Colonic mucosa (tissue), 4 donors: ENCODE measurements around the gene AGBL1. TPM values are rescaled to one million over a fixed set of nuclear protein-coding genes. Genes with fewer than 3 reads are reported as not detected.

Experiments used
- DNase-seq: peaks from one replicate; pipeline ENCODE4 v3.0.0-alpha.2; 2020
- H3K27ac ChIP-seq: fragments of 200-600 bp; one replicate; pipeline ENCODE4 v1.8.0; 2021
- H3K27me3 ChIP-seq: fragments of 200-600 bp; one replicate; pipeline ENCODE4 v1.8.0; 2021
- H3K36me3 ChIP-seq: fragments of 200-600 bp; one replicate; pipeline ENCODE4 v1.8.0; 2021
- H3K4me1 ChIP-seq: fragments of 200-600 bp; one replicate; pipeline ENCODE4 v1.8.0; 2021; ENCODE audit warnings: mild to moderate bottlenecking
- H3K4me3 ChIP-seq: fragments of 200-600 bp; one replicate; pipeline ENCODE4 v1.8.0; 2021
- H3K9ac ChIP-seq, 2 donors: one replicate each; pipeline ENCODE4 v1.7.0; 2013; ENCODE audit warnings: control low read depth in 2 of 2, low read depth in 2 of 2, low read length in 2 of 2
- H3K9me3 ChIP-seq: fragments of 200-600 bp; one replicate; pipeline ENCODE4 v1.8.0; 2021
- intact Hi-C: fragments of 100-400 bp; cut with DNase I; formaldehyde crosslinking; loops from one replicate; pipeline ENCODE4 v1.14.1; 2022
- total RNA-seq, 2 donors: library from RNA; stranded (reverse); fragmentation: NEBNext Ultra II Directional in 1 of 2; extraction: Animal tissue kit (Norgen Biotek cat#: 25700) in 1 of 2; gene quantifications; one replicate each; pipeline ENCODE4 v1.2.1, GENCODE V29; 2021
- TF ChIP-seq, protein P1 (sequence below): fragments of 200-600 bp; IDR thresholded peaks from one replicate; pipeline ENCODE4 v1.8.0; 2022; ENCODE audit warnings: antibody characterized with exemption, mild to moderate bottlenecking
- donor health status: healthy.
- donor health status: DM: no; HTN: no; CAD: no.
- donor health status: DM: no; HTN: no; CAD: no.

The AGBL1 gene
- total RNA-seq, 2 donors from 2014 or later = 0.10 to 0.24 TPM

DNA sequence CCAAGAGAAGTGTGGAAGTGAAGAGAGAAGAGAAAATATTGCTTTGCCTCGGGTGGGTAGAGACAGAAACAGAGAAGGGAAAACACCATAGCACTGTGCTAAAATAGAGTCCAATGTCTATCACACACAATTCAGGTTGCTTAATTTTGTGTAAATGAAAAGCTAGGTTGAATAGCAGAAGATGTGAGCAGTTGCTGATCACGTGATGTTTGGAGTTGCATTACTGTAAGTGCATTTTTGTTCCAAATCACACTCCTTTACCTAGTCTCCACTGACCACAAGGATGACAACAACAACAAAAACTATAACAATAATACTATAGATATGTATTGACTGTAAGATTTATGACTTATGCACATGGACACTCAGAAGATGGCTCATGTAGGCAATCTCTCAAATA is 683.2 kb downstream of the AGBL1 start:
- H3K4me3 ChIP-seq = no peak overlapping the region
- intact Hi-C loops = no loop called here
- H3K9me3 ChIP-seq = no peaks in the 10 kb centered on the region
- H3K9ac ChIP-seq = no peak overlapping the region
- H3K4me1 ChIP-seq = no peaks in the 10 kb centered on the region
- no peaks in the 10 kb centered on the region for H3K36me3 ChIP-seq
- TF ChIP-seq, protein P1, sequence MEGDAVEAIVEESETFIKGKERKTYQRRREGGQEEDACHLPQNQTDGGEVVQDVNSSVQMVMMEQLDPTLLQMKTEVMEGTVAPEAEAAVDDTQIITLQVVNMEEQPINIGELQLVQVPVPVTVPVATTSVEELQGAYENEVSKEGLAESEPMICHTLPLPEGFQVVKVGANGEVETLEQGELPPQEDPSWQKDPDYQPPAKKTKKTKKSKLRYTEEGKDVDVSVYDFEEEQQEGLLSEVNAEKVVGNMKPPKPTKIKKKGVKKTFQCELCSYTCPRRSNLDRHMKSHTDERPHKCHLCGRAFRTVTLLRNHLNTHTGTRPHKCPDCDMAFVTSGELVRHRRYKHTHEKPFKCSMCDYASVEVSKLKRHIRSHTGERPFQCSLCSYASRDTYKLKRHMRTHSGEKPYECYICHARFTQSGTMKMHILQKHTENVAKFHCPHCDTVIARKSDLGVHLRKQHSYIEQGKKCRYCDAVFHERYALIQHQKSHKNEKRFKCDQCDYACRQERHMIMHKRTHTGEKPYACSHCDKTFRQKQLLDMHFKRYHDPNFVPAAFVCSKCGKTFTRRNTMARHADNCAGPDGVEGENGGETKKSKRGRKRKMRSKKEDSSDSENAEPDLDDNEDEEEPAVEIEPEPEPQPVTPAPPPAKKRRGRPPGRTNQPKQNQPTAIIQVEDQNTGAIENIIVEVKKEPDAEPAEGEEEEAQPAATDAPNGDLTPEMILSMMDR = no peak
- H3K27me3 ChIP-seq = no peaks in the 10 kb centered on the region
- no peak for DNase-seq
- no peak overlapping the region for H3K27ac ChIP-seq

DNA sequence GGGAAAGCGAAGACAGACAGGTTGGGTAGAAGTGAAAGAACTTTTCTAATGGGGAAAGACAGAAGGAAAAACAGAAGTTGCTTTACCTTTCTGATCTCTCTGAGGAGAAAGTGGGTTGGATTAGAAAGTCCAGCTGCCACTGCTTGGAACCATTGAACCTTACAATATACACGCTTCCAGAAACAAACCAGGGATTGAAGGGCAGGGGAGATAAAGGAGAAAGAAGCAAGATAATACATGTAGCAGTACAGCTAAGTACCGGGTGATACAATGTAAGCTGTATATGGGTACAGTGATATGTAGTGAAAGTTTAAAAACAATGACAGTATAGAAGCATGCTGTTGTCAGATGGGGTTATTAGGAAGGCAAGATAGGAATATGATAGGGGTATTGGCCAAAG is 684.4 kb downstream of the AGBL1 start:
- Histone ChIP-seq H3K4me1 (no peaks in the 10 kb centered on the region), H3K27ac (no peak overlapping the region), H3K4me3 (no peak overlapping the region), H3K9ac (no peak overlapping the region), H3K27me3 (no peaks in the 10 kb centered on the region), H3K36me3 (no peaks in the 10 kb centered on the region), H3K9me3 (no peaks in the 10 kb centered on the region)
- TF ChIP-seq, protein P1 = no peak
- intact Hi-C loops = no loop called here
- DNase-seq = no peak

DNA sequence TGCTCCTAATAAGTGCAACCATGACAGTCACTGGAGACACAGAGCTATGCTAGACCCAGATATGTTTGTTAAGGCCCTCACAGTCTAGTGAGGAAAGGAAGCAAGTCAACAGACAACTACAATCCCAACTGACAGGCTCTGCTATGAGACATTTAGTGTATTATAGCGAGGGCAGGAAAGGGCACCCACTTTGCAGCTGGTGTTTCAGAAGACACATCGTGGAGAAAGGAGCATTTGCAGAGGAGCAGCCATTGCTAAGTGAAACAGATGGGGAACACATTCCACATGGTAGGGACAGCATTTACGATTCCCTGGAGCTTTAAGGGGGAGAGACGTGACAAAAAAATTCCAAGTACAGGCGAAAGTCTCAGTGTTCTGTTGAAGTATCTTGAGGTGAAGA is 685.6 kb downstream of the AGBL1 start:
- H3K9ac ChIP-seq = no peak overlapping the region
- intact Hi-C loops = no loop called here
- TF ChIP-seq, protein P1 = no peak

DNA sequence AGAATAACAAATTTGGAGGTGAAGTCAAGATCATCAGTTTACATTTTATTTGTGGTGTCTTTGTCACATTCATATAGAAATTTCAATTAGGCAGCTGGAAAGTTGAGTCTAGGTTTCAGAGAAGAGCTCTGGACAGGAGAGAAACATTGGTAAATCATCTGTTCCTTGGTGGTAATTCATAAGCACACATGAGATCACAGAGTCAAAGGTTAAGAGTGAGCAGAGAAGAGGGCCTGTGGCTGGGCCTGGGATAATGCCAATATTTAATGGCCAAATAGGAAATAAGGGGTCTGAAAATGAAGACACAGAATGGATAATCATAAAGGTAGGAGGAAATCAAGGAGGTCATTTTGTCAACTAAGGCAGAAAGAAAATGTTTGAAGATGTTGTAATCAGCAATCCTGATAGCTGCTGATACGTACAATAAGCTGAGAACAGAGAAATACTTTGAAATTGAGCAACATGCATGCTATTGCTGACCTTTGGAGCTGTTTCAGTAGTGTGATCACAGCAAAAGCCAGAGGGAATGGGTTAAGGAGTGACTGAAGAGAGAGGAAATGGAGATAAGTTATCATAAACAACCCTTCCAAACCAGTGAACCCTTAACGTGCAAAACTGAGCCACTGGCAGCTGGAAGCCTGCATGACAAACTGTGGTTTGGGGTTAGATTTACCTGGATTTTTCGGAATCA is 692.8 kb downstream of the AGBL1 start:
- intact Hi-C loops = no loop called here
- no peaks in the 10 kb centered on the region for H3K9me3 ChIP-seq
- TF ChIP-seq, protein P1 = no peak
- no peaks in the 10 kb centered on the region for H3K27me3 ChIP-seq
- peak; percentile 17 for DNase-seq
- H3K9ac ChIP-seq = no peak overlapping the region
- H3K4me1 ChIP-seq = no peaks in the 10 kb centered on the region
- H3K27ac ChIP-seq = peak overlapping the region; percentile 44
- H3K4me3 ChIP-seq = no peak overlapping the region
- no peaks in the 10 kb centered on the region for H3K36me3 ChIP-seq

More for the DNA sequence above, 685.6 kb downstream of the AGBL1 start:
- DNase-seq = no peak
- Histone ChIP-seq H3K27me3 (no peaks in the 10 kb centered on the region), H3K9me3 (no peaks in the 10 kb centered on the region), H3K4me3 (no peak overlapping the region), H3K36me3 (no peaks in the 10 kb centered on the region), H3K27ac (no peak overlapping the region), H3K4me1 (no peaks in the 10 kb centered on the region)

DNA sequence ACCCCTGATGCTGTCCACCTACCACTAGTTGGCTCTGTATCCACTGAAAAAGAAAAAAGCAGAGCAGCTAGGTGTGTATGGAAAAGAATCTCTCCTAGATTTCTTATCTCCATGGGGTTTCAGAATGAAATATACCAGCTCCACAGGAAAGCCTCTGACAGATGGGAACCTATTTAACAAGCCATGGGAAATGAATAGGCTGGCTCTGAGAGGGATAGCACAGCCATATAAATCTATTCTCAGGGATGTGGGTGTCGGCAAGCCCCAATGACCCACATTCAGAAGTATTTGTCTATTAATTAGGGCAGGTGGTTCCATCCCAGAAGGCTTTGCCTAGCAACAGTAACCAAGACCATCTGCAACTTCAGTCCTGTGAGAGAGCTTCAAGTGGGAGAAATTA is 694.1 kb downstream of the AGBL1 start:
- intact Hi-C loops = no loop called here
- Histone ChIP-seq H3K4me3 (no peak overlapping the region), H3K36me3 (no peaks in the 10 kb centered on the region), H3K9me3 (no peaks in the 10 kb centered on the region), H3K27me3 (no peaks in the 10 kb centered on the region), H3K4me1 (no peaks in the 10 kb centered on the region), H3K9ac (no peak overlapping the region), H3K27ac (no peak overlapping the region)
- no peak for DNase-seq
- TF ChIP-seq, protein P1 = no peak
